Lung (tissue), 12 donors: ENCODE measurements around the gene CFAP54. TPM values are rescaled to one million over a fixed set of nuclear protein-coding genes. Genes with fewer than 3 reads are reported as not detected.

Source experiments
- ATAC-seq: fragments of 200-7000 bp; cut with Tn5 transposase; one replicate; pipeline ENCODE4 v1.9.1; 2020; ENCODE audit warnings: moderate number of reproducible peaks; ENCODE audit not compliant: insufficient read depth, low FRiP score
- DNase-seq, 3 donors: peaks; one replicate each; pipeline ENCODE4 v3.0.0-alpha.2; 2013 to 2017
- H3K27ac ChIP-seq, 2 donors: one replicate each; pipeline ENCODE4 v1.5.1; 2013; ENCODE audit warnings: mild to moderate bottlenecking in 2 of 2, moderate library complexity in 2 of 2, control low read depth in 1 of 2, inconsistent platforms in 1 of 2, low read depth in 1 of 2, low read length in 1 of 2
- H3K27me3 ChIP-seq, 3 donors: one replicate each; pipeline ENCODE4 v1.5.1; 2013; ENCODE audit warnings: low read length in 2 of 3; ENCODE audit not compliant: control insufficient read depth in 3 of 3, insufficient read depth in 3 of 3
- H3K36me3 ChIP-seq, 4 donors: one replicate each; pipeline ENCODE4 v1.5.1; 2013; ENCODE audit warnings: low read length in 4 of 4, mild to moderate bottlenecking in 1 of 4, moderate library complexity in 1 of 4; ENCODE audit not compliant: control insufficient read depth in 4 of 4, insufficient read depth in 4 of 4
- H3K4me1 ChIP-seq, 5 donors: one replicate each; pipeline ENCODE4 v1.5.1; 2013; ENCODE audit warnings: low read length in 5 of 5, mild to moderate bottlenecking in 2 of 5, moderate library complexity in 1 of 5; ENCODE audit not compliant: control insufficient read depth in 5 of 5, insufficient read depth in 5 of 5
- H3K4me3 ChIP-seq: one replicate; pipeline ENCODE4 v1.5.1; 2013; ENCODE audit warnings: mild to moderate bottlenecking, control low read depth, moderate library complexity
- H3K9ac ChIP-seq, 2 donors: one replicate each; pipeline ENCODE4 v1.5.1; 2013; ENCODE audit warnings: low read length in 2 of 2, control low read depth in 1 of 2; ENCODE audit not compliant: insufficient read depth in 1 of 2
- H3K9me3 ChIP-seq, 4 donors: one replicate each; pipeline ENCODE4 v1.5.1; 2013; ENCODE audit warnings: low read length in 3 of 4, mild to moderate bottlenecking in 1 of 4, moderate library complexity in 1 of 4; ENCODE audit not compliant: control insufficient read depth in 4 of 4, insufficient read depth in 3 of 4
- WGBS, 2 donors: extraction: QIAGEN DNeasy Blood & Tissue Kit; methylation state at CpG; one replicate each; pipeline ENCODE4 v1.1.7; 2013; 5-methylcytosine and 5-hydroxymethylcytosine counted together
- polyA plus RNA-seq, 2 donors: library from polyadenylated mRNA; stranded (reverse); fragments of 200-250 nt; gene quantifications; one replicate each; pipeline ENCODE4 v1.2.1, GENCODE V29; 2013
- total RNA-seq, 2 donors: library from RNA; depleted of rRNA in 1 of 2; stranded (reverse); fragments of >200 nt in 1 of 2; gene quantifications; one replicate each; pipeline ENCODE4 v1.2.1, GENCODE V29; 2014 to 2021
- TF ChIP-seq, protein P1 (sequence below): IDR thresholded peaks from 2 replicates; pipeline ENCODE4 v1.5.1; 2012; ENCODE audit warnings: mild to moderate bottlenecking; ENCODE audit errors: control extremely low read depth, extremely low read depth
- donor health status: control.
- donor health status: control.
- donor health status: Bipolar disorder and iron deficiency.
- donor health status: healthy.
- donor health status: DM: yes; HTN: yes; CAD: no.

The CFAP54 gene
- total and polyA plus RNA-seq, 4 donors, result 0.80 to 35.4 (median 8.2) TPM

DNA sequence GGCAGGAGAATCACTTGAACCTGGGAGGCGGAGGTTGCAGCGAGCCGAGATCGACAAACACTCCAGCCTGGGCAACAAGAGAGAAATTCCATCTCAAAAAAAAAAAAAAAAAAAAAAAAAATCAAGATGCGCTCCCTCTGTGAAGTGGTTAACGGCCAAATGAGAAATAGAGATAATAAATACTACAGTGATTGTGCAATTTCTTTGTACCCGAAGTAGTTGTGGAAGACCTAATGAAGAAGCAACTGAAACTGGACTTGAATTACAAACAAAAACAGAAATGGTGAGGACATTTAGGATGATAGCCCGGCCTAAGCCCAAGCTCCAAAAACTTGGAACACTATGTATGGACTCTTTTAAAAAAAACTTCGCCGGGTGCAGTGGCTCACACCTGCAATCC is 45.0 kb upstream of the CFAP54 start:
- Histone ChIP-seq H3K9ac (no peak overlapping the region), H3K4me1 (peaks cover 0 to 15% (median 5%) of the 10 kb centered on the region in 5 donors), H3K27me3 (no peaks in the 10 kb centered on the region), H3K27ac (peak overlapping the region in 1 of 2 donors; percentile 10), H3K36me3 (no peaks in the 10 kb centered on the region), H3K9me3 (no peaks in the 10 kb centered on the region), H3K4me3 (no peak overlapping the region)
- ATAC-seq (no peak), DNase-seq (no peak)
- WGBS, 2 donors, result 90 to 92% methylated on average over 10 of the region's 10 CpGs
- TF ChIP-seq, protein P1, sequence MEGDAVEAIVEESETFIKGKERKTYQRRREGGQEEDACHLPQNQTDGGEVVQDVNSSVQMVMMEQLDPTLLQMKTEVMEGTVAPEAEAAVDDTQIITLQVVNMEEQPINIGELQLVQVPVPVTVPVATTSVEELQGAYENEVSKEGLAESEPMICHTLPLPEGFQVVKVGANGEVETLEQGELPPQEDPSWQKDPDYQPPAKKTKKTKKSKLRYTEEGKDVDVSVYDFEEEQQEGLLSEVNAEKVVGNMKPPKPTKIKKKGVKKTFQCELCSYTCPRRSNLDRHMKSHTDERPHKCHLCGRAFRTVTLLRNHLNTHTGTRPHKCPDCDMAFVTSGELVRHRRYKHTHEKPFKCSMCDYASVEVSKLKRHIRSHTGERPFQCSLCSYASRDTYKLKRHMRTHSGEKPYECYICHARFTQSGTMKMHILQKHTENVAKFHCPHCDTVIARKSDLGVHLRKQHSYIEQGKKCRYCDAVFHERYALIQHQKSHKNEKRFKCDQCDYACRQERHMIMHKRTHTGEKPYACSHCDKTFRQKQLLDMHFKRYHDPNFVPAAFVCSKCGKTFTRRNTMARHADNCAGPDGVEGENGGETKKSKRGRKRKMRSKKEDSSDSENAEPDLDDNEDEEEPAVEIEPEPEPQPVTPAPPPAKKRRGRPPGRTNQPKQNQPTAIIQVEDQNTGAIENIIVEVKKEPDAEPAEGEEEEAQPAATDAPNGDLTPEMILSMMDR, result no peak

DNA sequence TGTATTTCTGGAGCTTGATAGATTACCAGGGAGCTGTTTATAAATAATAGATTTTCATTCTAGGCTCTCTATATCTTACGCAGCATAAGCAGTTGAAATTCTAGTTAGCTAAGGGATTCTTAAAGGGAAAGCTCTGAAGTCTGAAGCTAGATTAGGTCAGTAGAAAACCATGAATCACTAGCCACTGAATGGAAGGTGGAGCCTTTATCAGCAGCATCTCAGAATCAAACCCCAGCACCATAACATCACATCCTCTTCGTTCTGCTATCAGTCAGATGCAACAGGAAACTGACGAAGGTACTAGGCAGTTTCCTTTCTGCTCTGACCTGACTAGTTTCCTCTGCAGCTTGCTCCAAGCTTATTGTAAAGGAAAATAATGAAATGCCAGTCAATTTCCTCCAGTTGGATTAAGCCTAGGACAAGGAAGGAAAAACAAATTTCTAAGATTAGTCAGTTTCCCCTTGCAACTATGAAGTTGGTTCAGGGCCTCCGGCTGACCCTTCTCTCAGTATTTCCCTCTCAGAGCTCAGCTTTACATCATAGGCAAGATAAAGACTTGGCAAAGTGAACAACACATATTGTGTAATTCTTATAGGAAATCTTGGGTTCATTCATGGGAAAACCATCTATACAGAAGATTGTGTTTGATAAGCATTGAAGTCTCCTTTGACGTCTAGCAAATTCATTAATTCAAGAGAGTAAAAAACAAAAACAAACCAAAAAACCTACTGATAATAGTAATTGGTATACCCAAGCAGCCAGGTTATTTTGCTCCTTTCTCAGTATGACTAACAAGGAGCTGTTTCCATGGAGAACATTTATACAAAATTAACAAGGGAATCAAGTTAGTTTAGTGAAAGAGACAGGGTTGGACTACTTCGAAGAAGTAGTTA is 43.4 kb upstream of the CFAP54 start:
- Histone ChIP-seq H3K36me3 (no peaks in the 10 kb centered on the region), H3K4me1 (peaks cover 0 to 15% (median 5%) of the 10 kb centered on the region in 5 donors), H3K9ac (peak overlapping the region in 1 of 2 donors; percentile 52), H3K4me3 (no peak overlapping the region), H3K9me3 (no peaks in the 10 kb centered on the region), H3K27me3 (no peaks in the 10 kb centered on the region), H3K27ac (peak overlapping the region in 1 of 2 donors; percentile 81)
- DNase-seq (peak; percentile 59 to 91 (median 90)), ATAC-seq (peak; percentile 77)
- WGBS, 2 donors, result 26 to 37% methylated on average over 6 of the region's 6 CpGs
- TF ChIP-seq, protein P1, result no peak

DNA sequence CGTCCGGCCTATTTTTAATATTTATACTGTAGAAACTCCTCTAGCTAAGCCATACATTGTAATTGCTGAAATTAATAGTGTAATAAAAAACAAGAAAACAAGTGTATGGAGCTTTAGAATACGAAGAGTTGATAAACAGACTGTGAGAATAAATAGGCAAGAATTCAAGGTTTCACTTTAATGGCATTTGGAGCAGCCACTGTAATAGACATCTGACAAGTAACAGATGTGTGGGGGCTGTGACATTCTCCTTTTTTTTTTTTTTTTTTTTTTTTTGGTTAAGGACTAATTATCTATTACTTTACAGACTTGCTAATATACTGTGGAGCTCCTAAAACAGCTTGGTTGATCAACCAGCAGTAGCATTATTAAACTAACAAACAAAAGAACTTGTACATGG is 42.1 kb upstream of the CFAP54 start:
- DNase-seq (no peak), ATAC-seq (no peak)
- 88 to 94% methylated on average over 3 of the region's 3 CpGs for WGBS, 2 donors
- TF ChIP-seq, protein P1, result no peak
- Histone ChIP-seq H3K36me3 (no peaks in the 10 kb centered on the region), H3K9me3 (no peaks in the 10 kb centered on the region), H3K4me1 (peaks cover 0 to 15% (median 5%) of the 10 kb centered on the region in 5 donors), H3K4me3 (no peak overlapping the region), H3K27me3 (no peaks in the 10 kb centered on the region), H3K27ac (no peak overlapping the region), H3K9ac (no peak overlapping the region)
